IPS DF 6.9 (cell line): Measurements from ENCODE around the gene CCNI.
"Not testable (repeated sequence)": the region's sequence is repeated elsewhere in the genome, so short reads cannot be mapped to it uniquely, and the experiment has no call there.

Source experiments
- DNase-seq: peaks from one replicate; pipeline ENCODE4 v3.0.0-alpha.2; 2013; ENCODE audit warnings: low read depth, low spot score
- H3K27ac ChIP-seq: one replicate; pipeline ENCODE4 v1.5.1; 2013; ENCODE audit warnings: low read length, control low read depth
- H3K27me3 ChIP-seq: 2 replicates; pipeline ENCODE4 v1.6.1; 2013; ENCODE audit warnings: mild to moderate bottlenecking, low read length; ENCODE audit not compliant: control insufficient read depth, insufficient read depth
- H3K36me3 ChIP-seq: 2 replicates; pipeline ENCODE4 v1.6.1; 2013; ENCODE audit warnings: low read length; ENCODE audit not compliant: control insufficient read depth, insufficient read depth
- H3K4me1 ChIP-seq: 2 replicates; pipeline ENCODE4 v1.6.1; 2013; ENCODE audit warnings: low read length; ENCODE audit not compliant: control insufficient read depth, insufficient read depth
- H3K4me3 ChIP-seq: 2 replicates; pipeline ENCODE4 v1.5.1; 2013; ENCODE audit warnings: mild to moderate bottlenecking, low read length
- H3K9me3 ChIP-seq: 2 replicates; pipeline ENCODE4 v1.6.1; 2013; ENCODE audit warnings: low read length, inconsistent platforms; ENCODE audit not compliant: control insufficient read depth, insufficient read depth
- WGBS: extraction: QIAGEN DNeasy Blood & Tissue Kit; methylation state at CpG from one replicate; pipeline ENCODE4 v1.1.7; 2013; ENCODE audit warnings: mixed read lengths, missing lambda C conversion rate; ENCODE audit not compliant: insufficient read length, insufficient coverage; 5-methylcytosine and 5-hydroxymethylcytosine counted together

Gene CCNI

GRCh38 chr4:77072195-77072753 is 3.5 kb downstream of the CCNI start:
- Histone ChIP-seq H3K27ac (no peak overlapping the region), H3K4me1 (0 out of 2 replicates have a peak, but pooled peaks cover under 1% of the 10 kb centered on the region), H3K9me3 (no peaks in the 10 kb centered on the region), H3K27me3 (no peaks in the 10 kb centered on the region), H3K36me3 (no peaks in the 10 kb centered on the region; the same call in 1 of the 2 replicates), H3K4me3 (no peak overlapping the region)
- WGBS = no CpG with 5 or more reads among the region's 5 CpGs
- no peak for DNase-seq

DNA sequence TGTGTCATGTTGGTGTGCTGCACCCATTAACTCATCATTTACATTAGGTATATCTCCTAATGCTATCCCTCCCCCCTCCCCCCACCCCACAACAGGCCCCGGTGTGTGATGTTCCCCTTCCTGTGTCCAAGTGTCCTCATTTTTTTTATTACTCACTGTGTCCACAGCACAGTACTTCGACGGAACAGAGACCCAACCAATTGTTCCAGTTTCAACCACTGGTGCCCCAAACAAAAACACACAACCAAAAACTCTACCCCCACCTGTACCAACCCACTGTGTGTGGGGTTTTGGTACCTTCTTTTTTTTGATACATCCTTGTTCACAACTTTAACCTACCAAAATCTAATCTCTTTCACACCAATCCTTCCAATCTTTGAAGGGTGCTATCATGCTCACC is 6.3 kb downstream of the CCNI start:
- not testable (repeated sequence) for H3K4me1 ChIP-seq, DNase-seq, H3K4me3 ChIP-seq, H3K36me3 ChIP-seq, H3K27me3 ChIP-seq, H3K27ac ChIP-seq, H3K9me3 ChIP-seq
- WGBS = no CpG with 5 or more reads among the region's 3 CpGs

DNA sequence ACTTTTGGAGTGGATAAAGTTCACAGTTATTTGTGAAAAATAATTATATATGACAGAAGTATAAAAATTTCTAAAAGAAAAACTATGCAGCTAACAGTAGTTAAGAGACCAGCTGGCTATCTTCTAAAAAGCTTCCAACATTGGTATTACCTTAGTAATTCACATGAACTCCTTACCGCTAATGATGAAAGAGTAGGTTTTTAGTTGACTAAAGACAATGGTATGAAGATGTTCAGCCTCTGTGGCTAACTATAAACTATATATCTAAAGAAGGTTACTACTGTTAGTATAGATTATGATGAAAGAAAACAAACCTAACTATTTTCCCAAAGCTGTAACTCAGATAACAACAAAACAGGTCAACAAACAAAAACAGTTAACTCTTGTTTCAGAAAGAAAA is 10.4 kb downstream of the CCNI start:
- WGBS = no CpG with 5 or more reads among the region's 1 CpG

GRCh38 chr4:77062856-77063255 is 12.9 kb downstream of the CCNI start:
- DNase-seq = no peak
- peaks cover 6% of the 10 kb centered on the region; the same call in 1 of the 2 replicates for H3K36me3 ChIP-seq
- no peaks in the 10 kb centered on the region for H3K9me3 ChIP-seq
- H3K27ac ChIP-seq = no peak overlapping the region
- H3K27me3 ChIP-seq = no peaks in the 10 kb centered on the region; the same call in 1 of the 2 replicates
- no peak overlapping the region for H3K4me3 ChIP-seq
- H3K4me1 ChIP-seq = no peaks in the 10 kb centered on the region

More for the DNA sequence above, 10.4 kb downstream of the CCNI start:
- no peaks in the 10 kb centered on the region for H3K9me3 ChIP-seq
- no peaks in the 10 kb centered on the region; the same call in 1 of the 2 replicates for H3K27me3 ChIP-seq
- H3K4me3 ChIP-seq = no peak overlapping the region
- DNase-seq = no peak
- H3K27ac ChIP-seq = no peak overlapping the region
- no peaks in the 10 kb centered on the region for H3K4me1 ChIP-seq
- H3K36me3 ChIP-seq = peaks cover 4% of the 10 kb centered on the region; the same call in 1 of the 2 replicates

DNA sequence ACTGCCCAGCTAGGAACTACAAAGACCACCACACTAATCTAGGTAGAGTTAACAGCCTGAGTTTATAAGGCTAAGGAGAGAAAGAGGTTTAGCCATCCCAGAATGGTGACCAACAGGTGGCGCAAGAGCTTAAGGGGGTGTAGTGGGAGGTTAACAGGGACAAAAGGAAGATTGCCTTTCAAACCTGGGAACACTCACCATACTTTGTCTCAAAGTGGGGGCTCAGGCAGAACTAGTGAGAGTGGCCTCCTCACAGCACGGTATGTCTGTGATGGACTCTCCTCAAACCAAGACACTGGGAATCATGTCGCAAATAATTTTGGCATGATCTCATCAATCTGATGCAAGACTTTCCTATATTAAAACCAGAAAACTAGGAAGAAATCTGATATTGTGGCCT is 23.4 kb downstream of the CCNI start:
- WGBS = no CpG with 5 or more reads among the region's 3 CpGs
- DNase-seq = peak; percentile 66
- Histone ChIP-seq H3K4me3 (no peak overlapping the region), H3K36me3 (peaks cover 11% of the 10 kb centered on the region; the same call in 1 of the 2 replicates), H3K9me3 (no peaks in the 10 kb centered on the region), H3K27me3 (no peaks in the 10 kb centered on the region), H3K4me1 (no peaks in the 10 kb centered on the region), H3K27ac (no peak overlapping the region)

GRCh38 chr4:77050962-77051361 is 24.8 kb downstream of the CCNI start:
- no peak for DNase-seq
- Histone ChIP-seq H3K4me1 (no peaks in the 10 kb centered on the region), H3K36me3 (peaks cover 11% of the 10 kb centered on the region; the same call in 1 of the 2 replicates), H3K4me3 (no peak overlapping the region), H3K27me3 (no peaks in the 10 kb centered on the region), H3K27ac (no peak overlapping the region), H3K9me3 (no peaks in the 10 kb centered on the region)
- no CpG with 5 or more reads among the region's 3 CpGs for WGBS

- no peaks in the 10 kb centered on the region for H3K9me3 ChIP-seq
- no peaks in the 10 kb centered on the region for H3K27me3 ChIP-seq
- H3K4me1 ChIP-seq = no peaks in the 10 kb centered on the region
- DNase-seq = no peak
- no peak overlapping the region for H3K27ac ChIP-seq
- no peak overlapping the region for H3K4me3 ChIP-seq
- peaks cover 9% of the 10 kb centered on the region; the same call in 1 of the 2 replicates for H3K36me3 ChIP-seq
Measured at GRCh38 chr4:77047037-77047436, 28.8 kb downstream of the CCNI start.

DNA sequence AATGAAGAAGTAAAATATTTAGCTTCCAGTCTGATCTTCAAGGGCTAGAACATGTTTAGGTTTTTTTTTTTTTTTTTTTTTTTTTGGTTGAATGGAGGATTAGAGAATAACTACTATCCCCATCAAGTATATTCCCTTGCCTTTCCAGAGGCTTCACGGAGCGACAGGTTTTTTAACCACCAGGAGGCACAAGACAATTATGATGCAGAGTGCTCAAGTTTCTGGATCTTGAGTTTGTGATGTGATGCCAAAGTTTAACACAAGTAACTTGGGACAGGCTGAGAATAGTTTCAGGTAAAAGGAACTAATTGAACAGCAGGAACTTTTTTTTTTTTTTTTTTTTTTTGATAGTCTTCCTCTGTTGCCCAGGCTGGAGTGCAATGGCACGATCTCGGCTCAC is 30.3 kb downstream of the CCNI start:
- WGBS = no CpG with 5 or more reads among the region's 4 CpGs
- no peak for DNase-seq
- H3K4me1 ChIP-seq = no peaks in the 10 kb centered on the region
- H3K4me3 ChIP-seq = no peak overlapping the region
- no peak overlapping the region for H3K27ac ChIP-seq
- H3K9me3 ChIP-seq = no peaks in the 10 kb centered on the region
- peaks cover 9% of the 10 kb centered on the region; the same call in 1 of the 2 replicates for H3K36me3 ChIP-seq
- H3K27me3 ChIP-seq = no peaks in the 10 kb centered on the region

DNA sequence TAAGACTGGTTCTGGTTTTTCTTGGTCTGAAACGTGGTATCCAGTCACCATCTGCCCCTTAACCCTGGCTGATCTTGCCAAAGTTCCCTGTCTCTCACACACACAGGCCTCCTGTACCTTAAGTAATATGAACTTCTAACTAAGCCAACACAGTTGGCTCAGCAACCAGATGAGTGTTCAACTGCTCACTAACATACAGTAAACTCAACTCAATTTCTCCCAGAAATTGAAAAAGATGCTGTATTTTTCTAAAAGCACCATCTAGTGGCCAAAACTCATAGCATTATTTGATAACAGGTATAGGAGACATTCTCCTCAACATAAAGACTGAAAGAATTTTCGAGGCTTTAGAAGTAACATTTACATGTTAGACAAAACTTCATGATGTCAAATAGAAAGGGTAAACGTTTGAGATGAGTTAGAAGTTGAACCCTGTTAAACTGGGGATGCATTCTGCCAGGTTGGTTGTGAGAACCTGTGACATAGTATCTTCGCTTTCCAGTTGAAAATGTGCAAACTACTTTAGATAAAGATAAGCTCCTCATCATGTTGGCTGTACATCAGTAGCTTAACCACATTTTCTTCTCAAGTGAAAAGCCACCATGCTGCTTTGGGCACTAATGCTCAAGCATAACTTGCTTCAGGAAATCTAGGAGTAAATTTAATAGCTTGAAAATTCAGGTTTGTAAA is 31.2 kb downstream of the CCNI start:
- no peak overlapping the region for H3K4me3 ChIP-seq
- no peaks in the 10 kb centered on the region for H3K9me3 ChIP-seq
- DNase-seq = no peak
- no peak overlapping the region for H3K27ac ChIP-seq
- H3K4me1 ChIP-seq = no peaks in the 10 kb centered on the region
- no peaks in the 10 kb centered on the region for H3K27me3 ChIP-seq
- WGBS = no CpG with 5 or more reads among the region's 4 CpGs
- peaks cover 9% of the 10 kb centered on the region; the same call in 1 of the 2 replicates for H3K36me3 ChIP-seq

GRCh38 chr4:77043507-77044136 is 32.2 kb downstream of the CCNI start:
- no peak for DNase-seq
- H3K36me3 ChIP-seq = peaks cover 7% of the 10 kb centered on the region; the same call in 1 of the 2 replicates
- no peaks in the 10 kb centered on the region for H3K27me3 ChIP-seq
- WGBS = no CpG with 5 or more reads among the region's 3 CpGs
- no peak overlapping the region for H3K4me3 ChIP-seq
- no peaks in the 10 kb centered on the region for H3K9me3 ChIP-seq
- H3K27ac ChIP-seq = no peak overlapping the region
- H3K4me1 ChIP-seq = no peaks in the 10 kb centered on the region
